ENCODE measurements around the gene DAPK2.

GRCh38 chr15:63869371-63870042 lies 176.8 kb downstream of the DAPK2 start:
- TF ChIP-seq, protein P1, sequence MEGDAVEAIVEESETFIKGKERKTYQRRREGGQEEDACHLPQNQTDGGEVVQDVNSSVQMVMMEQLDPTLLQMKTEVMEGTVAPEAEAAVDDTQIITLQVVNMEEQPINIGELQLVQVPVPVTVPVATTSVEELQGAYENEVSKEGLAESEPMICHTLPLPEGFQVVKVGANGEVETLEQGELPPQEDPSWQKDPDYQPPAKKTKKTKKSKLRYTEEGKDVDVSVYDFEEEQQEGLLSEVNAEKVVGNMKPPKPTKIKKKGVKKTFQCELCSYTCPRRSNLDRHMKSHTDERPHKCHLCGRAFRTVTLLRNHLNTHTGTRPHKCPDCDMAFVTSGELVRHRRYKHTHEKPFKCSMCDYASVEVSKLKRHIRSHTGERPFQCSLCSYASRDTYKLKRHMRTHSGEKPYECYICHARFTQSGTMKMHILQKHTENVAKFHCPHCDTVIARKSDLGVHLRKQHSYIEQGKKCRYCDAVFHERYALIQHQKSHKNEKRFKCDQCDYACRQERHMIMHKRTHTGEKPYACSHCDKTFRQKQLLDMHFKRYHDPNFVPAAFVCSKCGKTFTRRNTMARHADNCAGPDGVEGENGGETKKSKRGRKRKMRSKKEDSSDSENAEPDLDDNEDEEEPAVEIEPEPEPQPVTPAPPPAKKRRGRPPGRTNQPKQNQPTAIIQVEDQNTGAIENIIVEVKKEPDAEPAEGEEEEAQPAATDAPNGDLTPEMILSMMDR (IDR thresholded peaks at IDR 0.05), result no peak
- TF ChIP-seq POLR2A (IDR thresholded peaks at IDR 0.05), result no peak

All from transverse colon (tissue), 3 donors.